Kidney epithelial cell (primary cell): Measurements from ENCODE around the gene NETO2. TPM values are rescaled to one million over a fixed set of nuclear protein-coding genes. Genes with fewer than 3 reads are reported as not detected.
"Not testable (repeated sequence)": the region's sequence is repeated elsewhere in the genome, so short reads cannot be mapped to it uniquely, and the experiment has no call there.

Experiments used
- DNase-seq: peaks from one replicate; pipeline ENCODE4 v3.0.0-alpha.2; 2010; ENCODE audit warnings: low read depth
- H3K27me3 ChIP-seq: 2 replicates; pipeline ENCODE4 v1.6.0; 2011; ENCODE audit warnings: low read length; ENCODE audit not compliant: control insufficient read depth, insufficient read depth
- H3K36me3 ChIP-seq: 2 replicates; pipeline ENCODE4 v1.5.1; 2011; ENCODE audit warnings: low read length; ENCODE audit not compliant: control insufficient read depth, insufficient read depth
- H3K4me3 ChIP-seq: 2 replicates; pipeline ENCODE4 v1.5.1; 2011; ENCODE audit warnings: low read depth, mild to moderate bottlenecking, control low read depth, low read length
- CTCF ChIP-seq: IDR thresholded peaks from 2 replicates; pipeline ENCODE4 v1.5.1; 2011; ENCODE audit warnings: mild to moderate bottlenecking, moderate library complexity, low read length, control low read depth, inconsistent platforms; ENCODE audit not compliant: insufficient read depth, poor library complexity, severe bottlenecking
- total RNA-seq: library from RNA; depleted of rRNA; stranded (reverse); fragments of >200 nt; gene quantifications from 2 replicates; pipeline ENCODE4 v1.2.3, GENCODE V29; 2015

NETO2 gene
- total RNA-seq, 1 donor from 2014 or later = 41.9 TPM

- DNase-seq = no peak
- no peaks in the 10 kb centered on the region for H3K36me3 ChIP-seq
- H3K27me3 ChIP-seq = peaks cover 2% of the 10 kb centered on the region
- no peak for TF ChIP-seq CTCF
- H3K4me3 ChIP-seq = no peak overlapping the region
Measured at GRCh38 chr16:47059991-47060390, 83.8 kb downstream of the NETO2 start.

DNA sequence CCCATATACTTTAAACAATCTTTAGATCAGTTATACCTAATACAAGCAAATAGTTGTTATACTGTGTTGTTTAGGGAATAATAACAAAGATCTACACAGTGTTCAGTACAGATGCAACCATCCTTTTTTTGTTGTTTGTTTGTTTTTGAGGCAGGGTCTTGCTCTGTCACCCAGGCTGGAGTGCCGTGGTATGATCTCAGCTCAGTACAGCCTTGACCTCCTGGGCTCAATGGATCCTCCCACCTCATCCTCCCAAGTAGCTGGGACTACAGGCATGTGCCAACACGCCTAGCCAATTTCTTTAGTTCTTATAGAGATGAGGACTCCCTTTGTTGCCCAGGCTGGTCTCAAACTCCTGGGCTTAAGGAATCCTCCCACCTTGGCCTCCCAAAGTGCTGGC is 84.6 kb downstream of the NETO2 start:
- not testable (repeated sequence) for H3K27me3 ChIP-seq, DNase-seq, H3K36me3 ChIP-seq, H3K4me3 ChIP-seq

- no peak for DNase-seq
Measured at GRCh38 chr16:47058295-47059086, 85.3 kb downstream of the NETO2 start.

DNA sequence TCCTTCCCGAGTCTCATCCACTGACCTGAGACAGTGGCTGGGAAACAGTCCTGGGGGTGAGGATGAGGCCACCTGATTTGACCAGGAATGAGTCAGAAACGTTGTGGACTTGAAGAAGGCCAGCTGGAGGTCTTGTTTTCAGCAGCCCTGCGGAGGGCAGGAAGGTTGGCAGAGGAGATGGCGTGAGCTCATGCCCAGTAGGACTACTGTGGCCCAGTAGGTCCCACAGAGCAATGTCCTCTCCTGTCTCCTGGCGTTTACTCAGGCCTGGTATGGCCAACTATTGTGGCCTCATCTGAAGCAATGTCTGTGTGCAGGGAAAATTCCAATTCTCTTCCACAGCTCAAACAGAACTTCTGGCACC is 86.1 kb downstream of the NETO2 start:
- no peak overlapping the region for H3K4me3 ChIP-seq
- H3K36me3 ChIP-seq = no peaks in the 10 kb centered on the region
- H3K27me3 ChIP-seq = peaks cover 2% of the 10 kb centered on the region
- no peak for TF ChIP-seq CTCF
- no peak for DNase-seq

More at GRCh38 chr16:47058295-47059086, 85.3 kb downstream of the NETO2 start:
- Histone ChIP-seq H3K36me3 (no peaks in the 10 kb centered on the region), H3K4me3 (no peak overlapping the region), H3K27me3 (peaks cover 2% of the 10 kb centered on the region)
- TF ChIP-seq CTCF = no peak

- Histone ChIP-seq H3K27me3 (peaks cover 2% of the 10 kb centered on the region), H3K36me3 (no peaks in the 10 kb centered on the region), H3K4me3 (no peak overlapping the region)
- no peak for DNase-seq
- TF ChIP-seq CTCF = no peak
Measured at GRCh38 chr16:47056688-47057629, 86.8 kb downstream of the NETO2 start.

DNA sequence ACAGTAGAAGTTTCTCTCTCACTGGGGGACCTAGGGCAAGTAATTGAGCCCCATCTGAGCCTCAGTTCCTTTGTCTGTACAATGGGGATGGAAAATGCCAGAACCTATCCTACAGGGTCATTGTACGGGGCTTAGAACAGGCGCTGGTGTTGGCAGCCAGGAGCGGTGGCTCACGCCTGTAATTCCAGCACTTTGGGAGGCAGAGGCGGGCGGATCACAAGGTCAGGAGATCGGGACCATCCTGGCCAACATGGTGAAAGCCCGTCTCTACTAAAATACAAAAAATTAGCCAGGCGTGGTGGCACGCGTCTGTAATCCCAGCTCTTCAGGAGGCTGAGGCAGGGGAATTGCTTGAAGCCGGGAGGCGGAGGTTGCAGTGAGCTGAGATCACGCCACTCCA is 87.7 kb downstream of the NETO2 start:
- H3K4me3 ChIP-seq, DNase-seq, H3K27me3 ChIP-seq, H3K36me3 ChIP-seq: not testable (repeated sequence)
